GM23248 (cell line): ENCODE results near the gene ABCA3.

Experiments
- EZH2 ChIP-seq: fragments of 200-600 bp; sonication (generic); IDR thresholded peaks from 2 replicates; pipeline ENCODE4 v1.6.1; 2018; ENCODE audit warnings: antibody characterized with exemption, mild to moderate bottlenecking; ENCODE audit not compliant: insufficient read depth, poor library complexity, severe bottlenecking
- EZH2phosphoT487 ChIP-seq: fragments of 200-600 bp; sonication (generic); IDR thresholded peaks from 2 replicates; pipeline ENCODE4 v1.6.1; 2018; ENCODE audit warnings: antibody characterized with exemption, moderate library complexity, mild to moderate bottlenecking, low read depth; ENCODE audit not compliant: insufficient read depth

DNA sequence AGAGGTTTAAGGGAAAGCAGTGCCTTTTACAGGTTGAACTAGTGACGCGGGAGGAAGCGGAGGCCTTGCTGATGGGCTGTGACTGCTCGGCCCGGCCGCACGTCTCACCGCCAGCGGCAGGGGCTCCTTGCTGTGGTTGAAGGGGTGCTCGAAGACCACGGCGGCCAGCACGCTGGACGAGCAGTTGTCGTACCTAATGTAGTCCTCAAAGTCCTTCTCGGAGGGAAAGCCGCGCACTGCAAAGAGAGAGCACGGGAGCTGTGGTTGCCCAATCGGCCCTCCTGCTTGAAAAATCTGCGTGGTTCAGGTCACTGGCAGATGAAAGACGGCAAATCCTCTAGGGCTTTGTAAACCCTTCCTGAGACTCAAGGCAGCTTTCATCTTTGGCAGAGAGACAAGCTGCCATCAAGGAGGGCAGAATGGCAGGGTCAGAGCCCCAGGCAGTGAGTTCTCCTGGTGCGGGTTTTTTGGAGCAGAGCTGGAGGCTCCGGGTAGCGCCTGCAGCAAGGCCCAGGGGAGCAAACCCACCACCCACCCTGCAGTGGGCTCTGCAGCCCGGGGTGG is 16.1 kb downstream of the ABCA3 start:
- TF ChIP-seq EZH2phosphoT487 = no peak
- TF ChIP-seq EZH2 = no peak
